ENCODE data around the gene PICALM.

Gene PICALM

GRCh38 chr11:86040919-86041850 is 27.7 kb downstream of the PICALM start:
- TF ChIP-seq CTCF (conservative IDR thresholded peaks at IDR 0.05; ENCODE audit: control insufficient read depth, insufficient read depth, low read depth, low read length): no peak
- peak overlapping the region; percentile 19 for H3K4me3 ChIP-seq (ENCODE audit: control insufficient read depth, low read depth, low read length)
- no peak for DNase-seq (ENCODE audit: low read depth)

GRCh38 chr11:86039094-86039493 is 29.8 kb downstream of the PICALM start:
- H3K4me3 ChIP-seq (ENCODE audit: control insufficient read depth, low read depth, low read length): no peak overlapping the region
- no peak for DNase-seq (ENCODE audit: low read depth)
- TF ChIP-seq CTCF (conservative IDR thresholded peaks at IDR 0.05; ENCODE audit: control insufficient read depth, insufficient read depth, low read depth, low read length): no peak

GRCh38 chr11:86037743-86038142 is 31.1 kb downstream of the PICALM start:
- no peak for DNase-seq (ENCODE audit: low read depth)
- no peak for TF ChIP-seq CTCF (conservative IDR thresholded peaks at IDR 0.05; ENCODE audit: control insufficient read depth, insufficient read depth, low read depth, low read length)

GRCh38 chr11:86035920-86036319 is 33.0 kb downstream of the PICALM start:
- no peak overlapping the region for H3K4me3 ChIP-seq (ENCODE audit: control insufficient read depth, low read depth, low read length)
- DNase-seq (ENCODE audit: low read depth): no peak
- no peak for TF ChIP-seq CTCF (conservative IDR thresholded peaks at IDR 0.05; ENCODE audit: control insufficient read depth, insufficient read depth, low read depth, low read length)

More at GRCh38 chr11:86037743-86038142, 31.1 kb downstream of the PICALM start:
- H3K4me3 ChIP-seq (ENCODE audit: control insufficient read depth, low read depth, low read length): no peak overlapping the region

GRCh38 chr11:86035164-86035563 is 33.7 kb downstream of the PICALM start:
- H3K4me3 ChIP-seq (ENCODE audit: control insufficient read depth, low read depth, low read length): no peak overlapping the region
- no peak for DNase-seq (ENCODE audit: low read depth)

GRCh38 chr11:86034710-86035109 is 34.2 kb downstream of the PICALM start:
- H3K4me3 ChIP-seq (ENCODE audit: control insufficient read depth, low read depth, low read length): no peak overlapping the region
- DNase-seq (ENCODE audit: low read depth): no peak

More at GRCh38 chr11:86035164-86035563, 33.7 kb downstream of the PICALM start:
- no peak for TF ChIP-seq CTCF (conservative IDR thresholded peaks at IDR 0.05; ENCODE audit: control insufficient read depth, insufficient read depth, low read depth, low read length)

More at GRCh38 chr11:86034710-86035109, 34.2 kb downstream of the PICALM start:
- TF ChIP-seq CTCF (conservative IDR thresholded peaks at IDR 0.05; ENCODE audit: control insufficient read depth, insufficient read depth, low read depth, low read length): no peak

Measured in fibroblast of mammary gland (primary cell).